Adrenal gland (tissue), 12 donors: Measurements from ENCODE around the gene UGCG. TPM values are rescaled to one million over a fixed set of nuclear protein-coding genes. Genes with fewer than 3 reads are reported as not detected.

Source experiments
- DNase-seq, 7 donors: peaks; one replicate each; pipeline ENCODE4 v3.0.0-alpha.2; 2019 to 2020
- H3K27ac ChIP-seq, 5 donors: fragments of 200-600 bp; sonication (generic) in 4 of 5; 1 replicate in 3 of 5; 2 replicates in 2 of 5; pipeline versions ENCODE4 v1.5.1 to v1.8.0; 2016 to 2020; ENCODE audit warnings: mild to moderate bottlenecking in 1 of 5
- H3K27me3 ChIP-seq: fragments of 200-600 bp; 2 replicates; pipeline ENCODE4 v1.8.0; 2021
- H3K36me3 ChIP-seq, 2 donors: fragments of 200-600 bp; replicated peaks in 1 of 2; 1 replicate in 1 of 2; 2 replicates in 1 of 2; pipeline versions ENCODE4 v1.5.1 to v1.8.0; 2018 to 2022
- H3K4me1 ChIP-seq, 2 donors: fragments of 200-600 bp; replicated peaks in 1 of 2; 1 replicate in 1 of 2; 2 replicates in 1 of 2; pipeline versions ENCODE4 v1.5.1 to v1.8.0; 2018 to 2021
- H3K4me3 ChIP-seq, 4 donors: fragments of 200-600 bp; sonication (generic) in 3 of 4; one replicate each; pipeline ENCODE4 v1.5.1; 2016 to 2018
- H3K9me3 ChIP-seq, 3 donors: fragments of 200-600 bp; sonication (generic) in 1 of 3; replicated peaks in 1 of 3; 1 replicate in 2 of 3; 2 replicates in 1 of 3; pipeline versions ENCODE4 v1.5.1 to v1.8.0; 2016 to 2021
- CTCF ChIP-seq, 6 experiments: fragments of 450-650 bp in 4 of 6; fragments of 200-600 bp in 2 of 6; sonication (generic) in 1 of 6; IDR thresholded peaks; 1 replicate in 5 of 6; 2 replicates in 1 of 6; pipeline versions ENCODE4 v1.5.1 to v1.8.0; 2016 to 2021; ENCODE audit warnings: antibody characterized with exemption in 6 of 6, mild to moderate bottlenecking in 2 of 6, moderate library complexity in 1 of 6
- POLR2A ChIP-seq, 2 donors: fragments of 450-650 bp; IDR thresholded peaks; one replicate each; pipeline ENCODE4 v1.6.1; 2017; ENCODE audit warnings: antibody characterized with exemption in 2 of 2, mild to moderate bottlenecking in 2 of 2, moderate library complexity in 1 of 2
- WGBS, 4 donors: extraction: QIAGEN DNeasy Blood & Tissue Kit in 2 of 4; methylation state at CpG; one replicate each; pipeline versions ENCODE4 v1.1.5 to v1.1.7; 2013 to 2017; 5-methylcytosine and 5-hydroxymethylcytosine counted together
- intact Hi-C, 2 donors: fragments of 100-400 bp; cut with DNase I; formaldehyde crosslinking; loops; one replicate each; pipeline versions ENCODE4 v1.14.1 to v1.15.0; 2022 to 2023
- polyA plus RNA-seq, 3 donors: library from polyadenylated mRNA; stranded (reverse); fragments of 200-250 nt in 2 of 3; fragments of 350-450 nt in 1 of 3; fragmentation: Illumina TruSeq in 1 of 3; extraction: RNeasy Lipid Tissue Mini Kit (QIAGEN cat#74804) in 1 of 3; gene quantifications; one replicate each; pipeline ENCODE4 v1.2.3, GENCODE V29; 2013 to 2014
- total RNA-seq, 9 donors: library from RNA; depleted of rRNA in 4 of 9; stranded (reverse); fragments of >200 nt in 4 of 9; fragments of 120-200 nt in 1 of 9; fragmentation: NEBNext Ultra II Directional in 1 of 9; extraction: Animal tissue kit (Norgen Biotek cat#: 25700) in 1 of 9; gene quantifications; one replicate each; pipeline versions ENCODE4 v1.1.0 to v1.2.4, GENCODE V29; 2013 to 2023
- donor health status: healthy with polysubstance abuse.
- donor health status: Bipolar disorder and iron deficiency.
- donor health status: DM: yes; HTN: yes; CAD: no.
- donor health status: DM: no; HTN: no; CAD: no.
- donor health status: DM: no; HTN: no; CAD: no.
- donor health status: DM: yes; HTN: yes; CAD: no.

The UGCG gene
- total and polyA plus RNA-seq, 12 donors: 41.4 to 139 (median 84.0) TPM

GRCh38 chr9:111917201-111917600 is 20.6 kb downstream of the UGCG start:
- H3K9me3 ChIP-seq: no peaks in the 10 kb centered on the region
- peak overlapping the region in 2 of 5 donors; percentile 48 to 55 for H3K27ac ChIP-seq
- no peak for DNase-seq
- peak overlapping the region in 1 of 4 donors; percentile 2 for H3K4me3 ChIP-seq
- intact Hi-C loops: no loop called here
- WGBS, 4 donors: 47 to 63% (median 57%) methylated on average over 5 of the region's 5 CpGs
- H3K27me3 ChIP-seq: no peaks in the 10 kb centered on the region
- H3K36me3 ChIP-seq: no peaks in the 10 kb centered on the region
- TF ChIP-seq CTCF (IDR thresholded peaks at IDR 0.05): no peak
- TF ChIP-seq POLR2A (IDR thresholded peaks at IDR 0.05): no peak
- H3K4me1 ChIP-seq: peaks cover 8 to 58% of the 10 kb centered on the region in 2 donors

- H3K4me1 ChIP-seq: peaks cover 8 to 56% of the 10 kb centered on the region in 2 donors
- intact Hi-C loops: no loop called here
Measured at GRCh38 chr9:111917980-111918379, 21.4 kb downstream of the UGCG start.

GRCh38 chr9:111919875-111920274 is 23.3 kb downstream of the UGCG start:
- no peaks in the 10 kb centered on the region for H3K27me3 ChIP-seq
- TF ChIP-seq CTCF (IDR thresholded peaks at IDR 0.05): no peak
- TF ChIP-seq POLR2A (IDR thresholded peaks at IDR 0.05): no peak
- DNase-seq: peak in 1 of 7 donors; percentile 22
- no peaks in the 10 kb centered on the region for H3K36me3 ChIP-seq
- no peak overlapping the region for H3K4me3 ChIP-seq
- no peaks in the 10 kb centered on the region for H3K9me3 ChIP-seq
- peaks cover 8 to 42% of the 10 kb centered on the region in 2 donors for H3K4me1 ChIP-seq
- peak overlapping the region in 1 of 5 donors; percentile 24 for H3K27ac ChIP-seq
- WGBS, 4 donors: 48 to 61% (median 52%) methylated on average over 4 of the region's 4 CpGs
- intact Hi-C loops: no loop called here

More at GRCh38 chr9:111917980-111918379, 21.4 kb downstream of the UGCG start:
- DNase-seq: peak in 2 of 7 donors; percentile 27 to 50
- H3K36me3 ChIP-seq: no peaks in the 10 kb centered on the region
- peak overlapping the region in 4 of 5 donors; percentile 22 to 67 (median 52) for H3K27ac ChIP-seq
- no peak overlapping the region for H3K4me3 ChIP-seq
- no peaks in the 10 kb centered on the region for H3K27me3 ChIP-seq
- H3K9me3 ChIP-seq: no peaks in the 10 kb centered on the region
- 43 to 56% (median 46%) methylated on average over 9 of the region's 9 CpGs for WGBS, 4 donors
- TF ChIP-seq POLR2A (IDR thresholded peaks at IDR 0.05) (peak in 1 of 2 donors; percentile 9), CTCF (IDR thresholded peaks at IDR 0.05) (no peak)

GRCh38 chr9:111920531-111920930 is 23.9 kb downstream of the UGCG start:
- no peak for TF ChIP-seq POLR2A (IDR thresholded peaks at IDR 0.05)
- TF ChIP-seq CTCF (IDR thresholded peaks at IDR 0.05): no peak
- intact Hi-C loops: no loop called here
- no peak for DNase-seq
- no peaks in the 10 kb centered on the region for H3K9me3 ChIP-seq
- H3K36me3 ChIP-seq: no peaks in the 10 kb centered on the region
- peaks cover 2 to 42% of the 10 kb centered on the region in 2 donors for H3K4me1 ChIP-seq
- H3K27me3 ChIP-seq: no peaks in the 10 kb centered on the region
- H3K4me3 ChIP-seq: no peak overlapping the region
- no peak overlapping the region for H3K27ac ChIP-seq
- WGBS, 4 donors: 63 to 86% (median 72%) methylated on average over 7 of the region's 7 CpGs
